Common myeloid progenitor, CD34-positive (primary cell): ENCODE measurements around the gene ZNF668.

Experiments used
- CTCF ChIA-PET: fragments of 350-600 bp; sonication (Branson Sonifier 250); formaldehyde crosslinking; loops from one replicate; lab custom pipeline; 2021; ENCODE audit warnings: antibody characterized with exemption; lab: Charles Lee
- POLR2A ChIA-PET: fragments of 350-600 bp; sonication (Branson Sonifier 250); formaldehyde crosslinking; loops from one replicate; lab custom pipeline; 2021; ENCODE audit warnings: antibody characterized with exemption; lab: Charles Lee
- DNase-seq, 3 donors: peaks; one replicate each; pipeline versions ENCODE4 v3.0.0 to v3.0.0-alpha.2; 2013
- H3K27ac ChIP-seq, 2 experiments: 1 replicate in 1 of 2; 2 replicates in 1 of 2; pipeline ENCODE4 v1.7.0; 2013; ENCODE audit warnings: inconsistent platforms in 2 of 2, low read length in 2 of 2, mild to moderate bottlenecking in 2 of 2, low read depth in 1 of 2, moderate library complexity in 1 of 2; ENCODE audit not compliant: severe bottlenecking in 2 of 2, insufficient read depth in 1 of 2, poor library complexity in 1 of 2
- H3K27me3 ChIP-seq, 5 experiments: replicated peaks in 2 of 5; 1 replicate in 3 of 5; 2 replicates in 2 of 5; pipeline versions ENCODE4 v1.6.1 to v1.7.0; 2013; ENCODE audit warnings: low read length in 4 of 5, mild to moderate bottlenecking in 2 of 5, moderate library complexity in 2 of 5, inconsistent platforms in 1 of 5; ENCODE audit not compliant: insufficient read depth in 5 of 5, control insufficient read depth in 4 of 5
- H3K36me3 ChIP-seq, 4 experiments: 1 replicate in 2 of 4; 2 replicates in 2 of 4; pipeline versions ENCODE4 v1.6.1 to v1.7.0; 2013; ENCODE audit warnings: low read length in 3 of 4, control low read depth in 1 of 4, mild to moderate bottlenecking in 1 of 4; ENCODE audit not compliant: control insufficient read depth in 4 of 4, insufficient read depth in 4 of 4
- H3K4me1 ChIP-seq, 4 experiments: 1 replicate in 3 of 4; 2 replicates in 1 of 4; pipeline versions ENCODE4 v1.6.1 to v1.7.1; 2013; ENCODE audit warnings: low read length in 3 of 4, mild to moderate bottlenecking in 3 of 4, control low read depth in 1 of 4, inconsistent platforms in 1 of 4, moderate library complexity in 1 of 4; ENCODE audit not compliant: control insufficient read depth in 4 of 4, insufficient read depth in 4 of 4; ENCODE audit errors: control extremely low read depth in 1 of 4
- H3K4me3 ChIP-seq, 7 experiments: 1 replicate in 4 of 7; 2 replicates in 3 of 7; pipeline versions ENCODE4 v1.5.1 to v1.7.0; 2013; ENCODE audit warnings: mild to moderate bottlenecking in 7 of 7, low read length in 6 of 7, moderate library complexity in 6 of 7, inconsistent platforms in 2 of 7, low read depth in 2 of 7, control low read depth in 1 of 7; ENCODE audit not compliant: insufficient read depth in 4 of 7, control insufficient read depth in 1 of 7; ENCODE audit errors: extremely low read depth in 1 of 7
- H3K9me3 ChIP-seq, 5 experiments: 1 replicate in 4 of 5; 2 replicates in 1 of 5; pipeline versions ENCODE4 v1.6.1 to v1.7.1; 2013; ENCODE audit warnings: low read length in 4 of 5, mild to moderate bottlenecking in 2 of 5, inconsistent platforms in 1 of 5, low read depth in 1 of 5, moderate library complexity in 1 of 5; ENCODE audit not compliant: control insufficient read depth in 4 of 5, insufficient read depth in 2 of 5; ENCODE audit errors: control extremely low read depth in 1 of 5
- WGBS: methylation state at CpG from one replicate; pipeline ENCODE4 v1.1.5; 2013; ENCODE audit not compliant: insufficient coverage; 5-methylcytosine and 5-hydroxymethylcytosine counted together

Gene ZNF668

DNA sequence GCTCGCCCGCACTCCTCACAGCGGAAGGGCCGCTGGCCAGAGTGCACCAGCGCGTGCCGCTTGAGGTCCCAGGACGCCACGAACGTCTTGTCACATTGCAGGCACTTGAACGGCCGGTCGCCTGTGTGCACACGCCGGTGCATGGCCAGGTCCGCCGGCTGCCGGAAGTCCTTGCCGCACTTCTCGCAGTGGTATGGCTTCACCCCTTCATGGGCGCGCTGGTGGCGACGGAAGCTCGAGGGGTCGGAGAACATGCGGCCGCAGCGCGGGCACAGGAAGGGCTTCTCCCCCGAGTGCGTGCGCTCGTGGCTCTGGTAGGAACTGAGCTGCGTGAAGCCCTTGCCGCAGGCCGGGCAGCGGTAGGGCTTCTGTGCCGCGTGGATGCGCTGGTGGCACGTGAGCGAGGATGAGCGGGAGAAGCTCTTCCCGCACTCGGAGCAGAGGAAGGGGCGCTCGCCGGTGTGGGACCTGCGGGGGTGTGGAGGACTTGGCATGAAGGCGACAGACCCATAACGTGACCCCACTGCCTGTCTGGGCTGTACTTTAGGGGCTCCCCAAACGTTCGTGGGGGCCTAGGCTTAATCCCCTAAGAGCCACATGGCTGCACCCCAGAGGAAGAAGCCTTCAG is 12.1 kb downstream of the ZNF668 start:
- H3K27ac ChIP-seq = no peak overlapping the region
- CTCF ChIA-PET = interaction anchor here (1.2 kb wide), 1 partner anchor 11 kb away, joined by 4 read pairs; no protein-coding TSS in a partner anchor
- POLR2A ChIA-PET = interaction anchor here (0.6 kb wide), 1 partner anchor 39 kb away, joined by 4 read pairs; no protein-coding TSS in a partner anchor

GRCh38 chr16:31061126-31061812 is 12.8 kb downstream of the ZNF668 start:
- POLR2A ChIA-PET = no interaction called here
- CTCF ChIA-PET = interaction anchor here (0.8 to 1.2 kb wide), 2 partner anchors 10 to 12 kb away, joined by 3 to 4 read pairs; no protein-coding TSS in a partner anchor
- no peaks in the 10 kb centered on the region for H3K9me3 ChIP-seq
- no peak overlapping the region for H3K4me3 ChIP-seq
- H3K4me1 ChIP-seq = peaks cover 0 to 29% (median 28%) of the 10 kb centered on the region in 4 experiments
- H3K36me3 ChIP-seq = peaks cover 2 to 34% (median 13%) of the 10 kb centered on the region in 4 experiments
- 96% methylated on average over 42 of the region's 42 CpGs for WGBS
- no peak for DNase-seq
- no peaks in the 10 kb centered on the region for H3K27me3 ChIP-seq
- H3K27ac ChIP-seq = no peak overlapping the region

More for the DNA sequence above, 12.1 kb downstream of the ZNF668 start:
- Histone ChIP-seq H3K9me3 (no peaks in the 10 kb centered on the region), H3K36me3 (peaks cover 2 to 34% (median 13%) of the 10 kb centered on the region in 4 experiments), H3K4me1 (peaks cover 0 to 30% (median 28%) of the 10 kb centered on the region in 4 experiments), H3K4me3 (no peak overlapping the region), H3K27me3 (no peaks in the 10 kb centered on the region)
- 99% methylated on average over 53 of the region's 54 CpGs for WGBS
- no peak for DNase-seq

DNA sequence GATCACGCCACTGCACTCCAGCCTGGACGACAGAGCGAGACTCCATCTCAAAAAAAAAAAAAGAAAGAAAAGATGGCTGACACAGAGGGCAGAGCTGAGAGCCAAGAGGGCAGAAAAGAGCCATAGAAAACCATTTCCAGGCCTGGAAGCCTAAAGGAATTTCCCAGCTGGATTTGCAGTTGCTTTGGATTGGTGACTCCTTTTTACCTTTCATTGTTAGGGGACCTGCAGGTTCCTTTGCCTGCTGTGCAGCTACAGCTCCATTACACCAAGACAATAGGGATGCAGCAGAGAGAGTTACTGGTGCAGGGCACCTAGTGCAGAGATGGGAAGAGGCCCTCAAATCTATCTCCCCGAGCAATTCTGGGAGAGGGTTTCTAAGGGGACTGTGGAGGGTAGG is 18.4 kb downstream of the ZNF668 start:
- POLR2A ChIA-PET = no interaction called here
- H3K36me3 ChIP-seq = peaks cover 0 to 7% (median 2%) of the 10 kb centered on the region in 4 experiments
- H3K27me3 ChIP-seq = no peaks in the 10 kb centered on the region
- no peak overlapping the region for H3K4me3 ChIP-seq
- no peak overlapping the region for H3K27ac ChIP-seq
- CTCF ChIA-PET = interaction anchor here (1.1 kb wide), 1 partner anchor 9 kb away, joined by 3 read pairs; no protein-coding TSS in a partner anchor
- WGBS = 100% methylated on average over 1 of the region's 4 CpGs
- DNase-seq = no peak
- no peaks in the 10 kb centered on the region for H3K4me1 ChIP-seq
- H3K9me3 ChIP-seq = no peaks in the 10 kb centered on the region

DNA sequence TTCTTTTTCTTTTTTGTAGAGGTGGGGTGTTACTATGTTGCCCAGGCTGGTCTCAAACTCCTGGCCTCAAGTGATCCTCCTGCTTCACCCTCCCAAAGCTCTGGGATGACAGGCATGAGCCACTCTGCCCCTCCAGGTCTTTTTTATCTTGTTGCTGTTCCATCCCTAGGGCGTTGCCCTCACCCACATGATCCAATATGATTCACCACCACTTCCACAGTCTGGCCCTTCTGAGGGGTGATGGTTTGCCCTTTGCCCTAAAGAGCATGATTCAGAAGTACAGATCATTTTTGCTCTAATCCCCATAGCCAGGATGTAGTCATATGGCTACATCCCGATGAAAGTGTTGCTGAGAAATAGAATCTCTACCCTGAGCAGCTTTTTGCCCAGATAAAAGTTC is 21.9 kb downstream of the ZNF668 start:
- no CpG with 5 or more reads among the region's 2 CpGs for WGBS
- H3K27me3 ChIP-seq = no peaks in the 10 kb centered on the region
- H3K27ac ChIP-seq = no peak overlapping the region
- POLR2A ChIA-PET = no interaction called here
- DNase-seq = no peak
- no peaks in the 10 kb centered on the region for H3K36me3 ChIP-seq
- no peaks in the 10 kb centered on the region for H3K9me3 ChIP-seq
- H3K4me1 ChIP-seq = peaks cover 0 to 6% (median 5%) of the 10 kb centered on the region in 4 experiments
- no peak overlapping the region for H3K4me3 ChIP-seq
- CTCF ChIA-PET = no interaction called here

DNA sequence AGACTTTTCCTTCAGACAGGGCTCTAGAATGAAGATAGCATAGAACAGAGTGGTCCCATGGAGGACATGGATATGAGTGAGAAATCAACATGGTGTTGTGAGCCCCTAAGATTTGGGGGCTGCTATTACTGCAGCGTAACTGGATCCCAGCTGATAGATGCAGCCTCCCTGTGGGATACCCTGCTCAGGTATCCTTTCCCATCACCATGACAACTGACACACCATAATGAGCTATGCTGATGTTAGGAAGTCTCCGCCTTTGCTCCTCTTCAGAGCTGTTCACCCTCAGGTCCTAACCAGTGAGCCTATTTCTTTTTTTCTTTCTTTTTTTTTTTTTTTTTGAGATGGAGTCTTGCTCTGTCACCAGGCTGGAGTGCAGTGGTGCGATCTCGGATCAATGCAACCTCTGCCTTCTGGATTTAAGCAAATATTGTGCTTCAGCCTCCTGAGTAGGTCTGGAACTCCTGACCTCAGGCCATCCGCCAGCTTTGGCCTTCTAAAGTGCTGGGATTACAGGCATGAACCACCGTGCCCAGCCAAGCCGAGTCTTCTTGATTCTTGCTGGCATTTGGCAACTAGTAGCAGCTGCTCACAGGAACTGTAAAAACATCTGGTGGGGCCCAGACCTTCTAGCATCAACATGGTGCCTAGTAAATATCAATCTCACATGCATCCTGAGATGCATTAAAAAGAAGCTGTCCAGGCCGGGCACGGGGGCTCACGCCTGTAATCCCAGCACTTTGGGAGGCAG is 23.6 kb downstream of the ZNF668 start:
- POLR2A ChIA-PET = interaction anchor here (0.6 kb wide), 2 partner anchors 197 kb away, joined by 3 read pairs; no protein-coding TSS in a partner anchor
- Histone ChIP-seq H3K27me3 (no peaks in the 10 kb centered on the region), H3K4me1 (peaks cover 0 to 6% (median 5%) of the 10 kb centered on the region in 4 experiments), H3K4me3 (no peak overlapping the region), H3K27ac (no peak overlapping the region), H3K36me3 (no peaks in the 10 kb centered on the region), H3K9me3 (no peaks in the 10 kb centered on the region)
- WGBS = 93% methylated on average over 8 of the region's 10 CpGs
- DNase-seq = no peak
- CTCF ChIA-PET = interaction anchor here (0.6 to 1.9 kb wide), 5 partner anchors 11 to 95 kb away, joined by 3 to 7 read pairs (median 4); no protein-coding TSS in a partner anchor

DNA sequence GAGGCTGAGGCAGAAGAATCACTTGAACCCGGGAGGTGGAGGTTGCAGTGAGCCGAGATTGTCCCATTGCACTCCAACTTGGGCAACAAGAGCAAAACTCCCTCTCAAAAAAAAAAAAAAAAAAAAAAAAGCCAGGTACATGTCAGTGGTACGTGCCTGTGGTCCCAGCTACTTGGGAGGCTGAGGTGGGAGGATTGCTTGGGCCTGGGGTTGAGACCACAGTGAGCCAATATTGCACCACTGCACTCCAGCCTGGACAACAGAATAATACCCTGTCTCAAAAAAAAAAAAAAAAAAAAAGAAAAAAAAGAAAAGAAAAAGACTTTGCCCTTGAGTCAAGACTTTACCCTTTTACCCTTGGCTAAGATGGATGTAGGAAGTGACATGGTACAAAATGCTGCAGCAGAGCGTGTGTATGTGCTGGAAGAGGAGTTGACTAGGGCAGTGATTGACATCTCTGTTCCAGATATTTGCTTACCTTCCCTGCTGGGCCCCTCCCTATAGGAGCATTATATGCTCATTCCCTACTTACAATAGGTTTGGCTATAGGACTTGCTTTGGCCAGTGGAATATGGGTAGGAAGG is 30.1 kb downstream of the ZNF668 start:
- no CpG with 5 or more reads among the region's 4 CpGs for WGBS
- no peaks in the 10 kb centered on the region for H3K9me3 ChIP-seq
- H3K4me1 ChIP-seq = peaks cover 0 to 6% (median 5%) of the 10 kb centered on the region in 4 experiments
- H3K27ac ChIP-seq = no peak overlapping the region
- DNase-seq = no peak
- ChIA-PET CTCF (interaction anchor here (1.6 kb wide), 1 partner anchor 59 kb away, joined by 4 read pairs; the partner anchor contains the start of gene HSD3B7), POLR2A (no interaction called here)
- no peak overlapping the region for H3K4me3 ChIP-seq
- H3K36me3 ChIP-seq = peaks cover 12 to 39% (median 22%) of the 10 kb centered on the region in 4 experiments
- H3K27me3 ChIP-seq = no peaks in the 10 kb centered on the region
